ENCODE measurements around the gene ZNF174. TPM values are rescaled to one million over a fixed set of nuclear protein-coding genes. Genes with fewer than 3 reads are reported as not detected.

The ZNF174 gene
- total RNA-seq: 10 to 100 TPM; 12.1 to 16.7 (median 16.1) TPM

DNA sequence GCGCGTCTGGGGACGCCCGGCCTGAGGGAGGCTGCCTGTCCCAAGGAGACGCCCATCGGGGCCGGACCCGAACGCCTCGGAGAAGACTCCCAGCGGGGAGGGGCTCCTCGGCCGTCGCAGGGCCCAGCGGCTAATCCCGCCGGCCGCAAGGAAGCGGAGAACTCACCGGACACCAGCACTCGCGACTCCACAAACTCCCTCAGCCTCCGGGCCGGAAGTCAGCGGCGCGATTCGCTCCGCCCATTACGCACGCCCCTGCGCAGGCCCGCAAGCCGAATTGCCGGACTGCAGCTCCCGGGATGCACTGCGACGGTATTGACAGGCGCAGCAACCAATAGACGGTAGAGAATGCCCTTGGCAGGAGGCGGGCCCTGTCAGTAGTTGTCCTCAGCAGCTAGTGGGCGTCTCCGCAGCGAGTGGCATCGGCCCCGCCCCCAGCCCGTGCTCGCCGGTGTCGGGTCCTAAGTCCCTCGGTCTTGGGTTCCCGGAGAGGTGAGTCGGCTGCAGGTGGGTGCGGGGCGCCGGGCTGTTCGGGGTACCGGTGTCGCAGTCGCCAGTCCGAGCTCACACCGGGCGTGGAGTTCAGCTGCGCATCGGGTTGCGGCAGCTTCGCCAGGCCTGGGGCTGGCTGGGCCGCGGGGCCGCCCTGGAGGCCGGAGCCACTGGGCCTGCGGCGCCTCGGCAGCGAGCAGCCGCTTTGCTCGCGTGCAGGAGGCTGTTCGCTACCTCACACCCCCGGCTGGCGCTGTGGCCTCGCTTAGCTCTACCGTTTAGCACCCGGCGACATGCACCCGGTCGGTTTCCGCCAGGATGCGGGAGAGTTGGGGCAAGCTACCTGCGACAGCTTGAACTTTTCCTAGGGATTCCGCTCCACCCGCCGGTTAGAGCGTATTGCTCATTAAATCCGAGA, at the start of gene ZNF174, which contains the start of gene ZSCAN32:
Gene ZNF174 (plus strand): TSS at position 437 of the 910 bp plus-strand sequence. CDS start 790 bp downstream, outside the sequence.
Gene ZSCAN32 (minus strand): TSS at position 226 of the 910 bp plus-strand sequence. CDS start 3,447 bp downstream, outside the sequence.
- peaks cover 25 to 35% of the 10 kb centered on the region in 2 donors for H3K36me3 ChIP-seq
- no peaks in the 10 kb centered on the region for H3K9me3 ChIP-seq
- peak within 1 kb of the TSS; percentile 68 to 78 (median 70) for H3K4me3 ChIP-seq (replicated peaks in 1 of 3)
- DNase-seq: peak; percentile 99
- H3K4me1 ChIP-seq: peaks cover 12 to 18% of the 10 kb centered on the region in 2 donors
- no peaks in the 10 kb centered on the region for H3K27me3 ChIP-seq
- peak within 1 kb of the TSS in 2 of 3 donors; percentile 73 to 76 for H3K27ac ChIP-seq
- 0 to 1% methylated on average over 28 to 38 of the region's 95 CpGs for WGBS, 2 donors
- intact Hi-C loops (cut with DNase I): no loop called here
- TF ChIP-seq POLR2A (IDR thresholded peaks at IDR 0.05): peak in 1 of 2 donors; percentile 72
- TF ChIP-seq CTCF (IDR thresholded peaks at IDR 0.05): no peak

DNA sequence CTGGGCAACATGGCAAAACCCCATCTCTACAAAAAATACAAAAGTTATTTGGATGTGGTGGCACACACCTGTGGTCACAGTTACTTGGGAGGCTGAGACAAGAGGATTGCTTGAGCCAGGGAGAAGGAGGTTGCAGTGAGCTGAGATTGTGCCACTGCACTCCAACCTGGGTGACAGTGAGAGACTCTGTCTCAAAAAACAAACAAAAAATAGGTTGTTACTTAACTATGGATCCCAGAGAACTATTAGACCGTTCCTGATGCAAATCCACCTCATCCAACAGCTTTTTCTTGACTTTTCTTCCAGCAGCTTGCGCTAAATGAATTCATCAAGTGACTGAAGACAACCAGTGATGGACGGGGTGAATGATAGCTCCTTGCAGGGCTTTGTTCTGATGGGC, 45.4 kb upstream of the ZNF174 start, which contains the start of gene OR2C1:
Gene OR2C1 (plus strand): TSS at position 301 of the 400 bp plus-strand sequence. CDS start 52 bp downstream, at position 353.
- WGBS, 2 donors: 63 to 69% methylated on average over 3 of the region's 3 CpGs
- intact Hi-C loops (cut with DNase I): no loop called here
- no peaks in the 10 kb centered on the region for H3K27me3 ChIP-seq

DNA sequence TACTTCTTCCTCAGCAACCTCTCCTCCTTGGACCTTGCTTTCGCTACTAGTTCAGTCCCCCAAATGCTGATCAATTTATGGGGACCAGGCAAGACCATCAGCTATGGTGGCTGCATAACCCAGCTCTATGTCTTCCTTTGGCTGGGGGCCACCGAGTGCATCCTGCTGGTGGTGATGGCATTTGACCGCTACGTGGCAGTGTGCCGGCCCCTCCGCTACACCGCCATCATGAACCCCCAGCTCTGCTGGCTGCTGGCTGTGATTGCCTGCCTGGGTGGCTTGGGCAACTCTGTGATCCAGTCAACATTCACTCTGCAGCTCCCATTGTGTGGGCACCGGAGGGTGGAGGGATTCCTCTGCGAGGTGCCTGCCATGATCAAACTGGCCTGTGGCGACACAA, 44.9 kb upstream of the ZNF174 start:
- Histone ChIP-seq H3K36me3 (no peaks in the 10 kb centered on the region), H3K4me3 (replicated peaks in 1 of 3) (no peak overlapping the region), H3K4me1 (no peaks in the 10 kb centered on the region), H3K9me3 (no peaks in the 10 kb centered on the region), H3K27me3 (no peaks in the 10 kb centered on the region), H3K27ac (no peak overlapping the region)
- no peak for DNase-seq
- TF ChIP-seq CTCF (IDR thresholded peaks at IDR 0.05): no peak
- TF ChIP-seq POLR2A (IDR thresholded peaks at IDR 0.05): no peak
- intact Hi-C loops (cut with DNase I): no loop called here
- 75 to 86% methylated on average over 1 to 9 of the region's 10 CpGs for WGBS, 2 donors

More for the DNA sequence above, 45.4 kb upstream of the ZNF174 start, which contains the start of gene OR2C1:
- no peak for DNase-seq
- Histone ChIP-seq H3K27ac (no peak within 1 kb of the TSS), H3K4me1 (no peaks in the 10 kb centered on the region), H3K36me3 (no peaks in the 10 kb centered on the region), H3K4me3 (replicated peaks in 1 of 3) (no peak within 1 kb of the TSS), H3K9me3 (no peaks in the 10 kb centered on the region)
- TF ChIP-seq CTCF (IDR thresholded peaks at IDR 0.05): no peak

DNA sequence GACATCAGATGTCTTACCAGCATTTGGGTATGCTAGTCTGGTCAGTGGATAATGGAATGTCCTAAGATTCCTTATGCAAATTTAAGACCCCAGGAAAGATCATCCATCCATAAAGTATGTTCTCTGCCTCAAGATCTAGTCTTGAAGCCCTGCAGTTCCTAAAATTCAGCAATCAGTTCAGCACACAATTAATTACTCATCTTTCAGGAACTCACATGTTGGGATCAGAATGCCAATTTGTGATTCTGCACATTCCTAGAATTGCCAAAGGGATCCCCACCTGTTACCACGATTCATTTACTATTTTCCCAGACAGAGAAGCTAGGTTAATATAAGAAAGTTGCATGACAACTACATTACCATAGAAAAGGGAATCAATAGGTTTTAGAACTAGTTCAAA, 42.1 kb upstream of the ZNF174 start:
- intact Hi-C loops (cut with DNase I): no loop called here
- no peak overlapping the region for H3K27ac ChIP-seq
- no peak overlapping the region for H3K4me3 ChIP-seq (replicated peaks in 1 of 3)
- WGBS, 2 donors: 0 to 19% methylated on average over 1 of the region's 1 CpG
- no peak for DNase-seq
- TF ChIP-seq POLR2A (IDR thresholded peaks at IDR 0.05) (no peak), CTCF (IDR thresholded peaks at IDR 0.05) (no peak)
- no peaks in the 10 kb centered on the region for H3K27me3 ChIP-seq
- no peaks in the 10 kb centered on the region for H3K4me1 ChIP-seq
- no peaks in the 10 kb centered on the region for H3K36me3 ChIP-seq
- H3K9me3 ChIP-seq: no peaks in the 10 kb centered on the region

GRCh38 chr16:3362931-3363330, 38.1 kb upstream of the ZNF174 start:
- H3K4me1 ChIP-seq: no peaks in the 10 kb centered on the region
- H3K4me3 ChIP-seq (replicated peaks in 1 of 3): no peak overlapping the region
- no peaks in the 10 kb centered on the region for H3K36me3 ChIP-seq
- no peaks in the 10 kb centered on the region for H3K9me3 ChIP-seq
- no peak overlapping the region for H3K27ac ChIP-seq
- intact Hi-C loops (cut with DNase I): no loop called here
- no peak for DNase-seq
- TF ChIP-seq POLR2A (IDR thresholded peaks at IDR 0.05): no peak
- no peaks in the 10 kb centered on the region for H3K27me3 ChIP-seq
